ENCODE results near the gene HMBS.
"Not testable (repeated sequence)": the region's sequence is repeated elsewhere in the genome, so short reads cannot be mapped to it uniquely, and the experiment has no call there.

The HMBS gene

DNA sequence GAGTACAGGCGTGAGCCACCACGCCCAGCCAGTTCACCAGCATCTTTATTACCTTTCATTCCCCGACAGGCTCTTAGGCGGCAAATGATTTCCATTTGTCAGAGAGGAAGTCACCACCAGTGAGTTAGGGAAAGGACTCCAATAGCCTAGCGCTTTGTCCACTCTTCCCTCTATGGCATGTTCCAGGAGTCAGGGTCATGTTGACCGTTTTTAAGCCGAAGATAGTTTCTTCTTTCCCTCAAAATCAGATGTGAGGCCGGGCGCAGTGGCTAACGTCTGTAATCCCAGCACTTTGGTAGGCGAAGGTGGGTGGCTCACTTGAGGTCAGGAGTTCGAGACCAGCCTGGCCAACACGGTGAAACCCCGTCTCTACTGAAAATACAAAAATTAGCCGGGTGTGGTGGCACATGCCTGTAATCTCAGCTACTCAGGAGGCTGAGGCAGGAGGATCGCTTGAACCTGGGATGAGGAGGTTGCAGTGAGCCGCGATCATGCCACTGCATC, 18.5 kb downstream of the HMBS start:
- DNase-seq: not testable (repeated sequence)

DNA sequence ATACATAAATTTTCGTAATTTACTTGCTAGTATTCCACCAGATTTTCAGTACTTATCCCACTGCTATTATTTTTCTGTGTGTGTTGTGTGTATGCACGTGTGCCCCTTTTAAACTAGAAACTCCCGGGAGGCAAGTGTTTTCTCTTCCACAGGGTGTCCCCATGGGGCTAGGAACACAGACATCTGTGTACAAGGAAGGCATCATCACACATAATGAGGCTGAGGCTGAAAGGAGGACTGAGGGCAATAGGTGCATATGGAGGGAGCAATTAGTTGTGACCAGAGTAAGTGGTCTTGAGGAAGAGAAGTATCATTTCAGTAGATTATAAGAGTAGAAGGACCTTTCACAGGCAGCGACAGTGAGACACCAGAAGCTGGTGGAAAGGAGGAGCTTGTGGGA, 19.1 kb downstream of the HMBS start:
- DNase-seq: no peak

DNA sequence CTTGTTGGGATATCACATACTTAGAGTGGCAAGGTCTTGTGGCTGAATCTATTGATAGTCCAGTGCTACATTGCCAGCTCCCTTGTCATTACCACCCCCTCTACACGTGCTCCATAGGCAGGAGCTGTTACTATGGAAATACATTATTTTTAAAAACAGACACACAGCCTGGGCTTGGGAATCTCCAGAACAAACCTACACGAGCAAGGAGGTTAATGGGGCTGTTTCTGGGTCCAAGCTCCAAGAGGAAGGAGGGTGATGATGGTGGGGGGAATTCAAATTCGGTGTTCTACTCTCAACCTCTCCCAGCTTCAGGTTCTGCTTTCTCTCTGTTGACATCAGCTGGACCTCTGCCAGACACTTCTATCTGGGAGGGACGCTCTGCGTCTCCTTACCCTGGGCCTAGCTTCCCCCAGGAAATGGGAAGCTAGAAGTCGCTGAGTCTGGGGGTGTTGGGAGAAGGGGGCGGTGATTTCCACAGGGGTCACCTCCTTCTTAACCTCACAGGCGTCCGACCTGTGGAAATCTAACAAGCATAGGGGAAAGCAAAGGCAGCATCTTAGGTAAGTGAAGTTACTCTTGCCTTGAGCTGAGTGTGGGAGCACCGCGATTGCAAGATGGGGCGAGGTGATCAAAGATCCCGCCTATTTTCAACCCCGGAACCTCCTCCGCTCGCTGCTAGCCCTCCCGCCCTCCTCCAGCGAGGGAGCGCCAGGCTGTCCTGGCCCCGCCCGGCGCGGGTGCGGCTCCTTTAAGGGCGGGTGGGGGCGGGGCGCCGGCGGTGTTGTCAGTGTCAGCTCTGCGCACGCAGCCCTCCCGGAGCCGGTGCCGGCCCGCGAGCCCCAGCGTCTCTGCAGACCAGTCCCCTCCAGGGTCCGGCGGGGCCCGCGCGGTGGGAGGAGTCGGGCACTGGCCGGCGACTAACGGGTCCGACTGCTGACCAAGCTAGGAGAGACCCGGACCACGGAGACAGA, 22.2 kb downstream of the HMBS start, which contains the start of gene C2CD2L:
C2CD2L (plus strand) TSS at position 781 of the 974 bp plus-strand sequence. CDS start 398 bp downstream, outside the sequence.
- DNase-seq: peak; percentile 97

DNA sequence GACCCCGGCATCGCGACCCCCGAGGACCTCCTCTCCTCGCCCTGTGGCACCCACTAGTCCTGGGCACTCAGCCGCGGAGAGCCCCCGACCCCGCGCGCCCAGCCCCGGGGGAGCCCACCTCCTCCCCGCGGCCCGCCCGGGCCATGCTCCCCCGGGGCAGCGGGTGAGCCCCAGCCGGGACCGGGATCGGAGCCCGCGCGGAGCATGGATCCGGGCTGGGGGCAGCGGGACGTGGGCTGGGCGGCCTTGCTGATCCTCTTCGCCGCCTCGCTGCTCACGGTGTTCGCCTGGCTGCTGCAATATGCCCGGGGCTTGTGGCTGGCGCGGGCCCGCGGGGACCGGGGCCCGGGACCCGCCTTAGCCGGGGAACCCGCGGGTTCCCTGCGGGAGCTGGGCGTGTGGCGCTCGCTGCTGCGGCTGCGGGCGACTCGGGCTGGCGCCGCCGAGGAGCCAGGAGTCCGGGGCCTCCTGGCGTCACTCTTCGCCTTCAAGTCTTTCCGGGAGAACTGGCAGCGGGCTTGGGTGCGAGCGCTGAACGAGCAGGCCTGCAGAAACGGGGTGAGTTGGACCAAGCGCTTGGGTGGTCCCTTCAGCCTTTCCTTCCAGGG, 23.0 kb downstream of the HMBS start:
- peak; percentile 51 for DNase-seq

DNA sequence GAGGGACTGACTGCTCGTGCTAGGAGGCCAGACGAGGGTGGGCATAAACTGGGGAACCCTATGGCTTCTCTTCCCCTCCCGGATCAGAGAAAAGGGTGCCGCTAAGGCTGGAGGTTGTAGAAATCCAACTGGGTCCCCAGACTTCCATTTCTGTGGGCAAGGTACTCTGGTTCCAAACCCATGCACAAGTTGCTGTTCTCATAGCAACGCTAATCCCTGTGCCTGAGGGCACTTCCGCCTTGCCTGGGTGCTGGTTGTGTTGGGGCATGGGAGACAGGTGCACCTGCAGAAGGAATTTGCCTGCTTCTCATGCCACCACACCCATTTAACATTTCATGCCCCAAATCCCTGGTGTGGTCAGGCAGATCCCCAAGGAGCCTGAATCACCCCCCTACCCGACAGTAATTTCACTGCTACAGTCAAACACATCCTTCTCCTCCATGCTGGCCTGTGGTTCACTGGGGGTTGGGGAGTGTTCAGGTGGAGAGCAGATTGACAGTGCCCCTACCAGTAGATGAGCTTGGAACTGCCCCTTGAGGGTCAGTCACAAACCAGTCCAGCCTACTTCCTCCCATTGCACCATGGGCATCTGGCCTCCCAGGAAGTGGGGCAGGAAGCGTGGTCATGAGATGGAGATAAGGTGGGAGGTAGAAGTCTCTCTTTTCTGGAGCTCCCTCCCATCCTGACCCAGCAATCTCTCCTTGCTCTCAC, 23.6 kb downstream of the HMBS start:
- peak; percentile 72 for DNase-seq

DNA sequence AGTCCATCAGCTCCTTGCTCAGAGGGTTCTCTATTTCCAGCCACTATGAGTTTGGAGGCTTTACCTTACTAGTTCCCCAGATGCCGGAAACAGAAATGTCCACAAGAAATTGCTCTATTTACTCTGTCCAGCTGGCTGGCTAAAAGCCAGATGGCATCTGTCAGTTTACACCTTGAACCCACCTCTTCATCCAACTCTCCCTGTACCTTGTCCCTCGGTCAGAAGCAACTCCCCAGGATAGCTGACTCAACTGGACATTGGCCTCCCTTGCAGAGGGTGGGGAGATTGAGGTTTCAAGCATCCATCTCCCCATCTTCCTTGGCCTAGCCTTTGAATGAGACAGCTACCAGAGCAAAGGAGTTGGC, 24.2 kb downstream of the HMBS start:
- DNase-seq: no peak

DNA sequence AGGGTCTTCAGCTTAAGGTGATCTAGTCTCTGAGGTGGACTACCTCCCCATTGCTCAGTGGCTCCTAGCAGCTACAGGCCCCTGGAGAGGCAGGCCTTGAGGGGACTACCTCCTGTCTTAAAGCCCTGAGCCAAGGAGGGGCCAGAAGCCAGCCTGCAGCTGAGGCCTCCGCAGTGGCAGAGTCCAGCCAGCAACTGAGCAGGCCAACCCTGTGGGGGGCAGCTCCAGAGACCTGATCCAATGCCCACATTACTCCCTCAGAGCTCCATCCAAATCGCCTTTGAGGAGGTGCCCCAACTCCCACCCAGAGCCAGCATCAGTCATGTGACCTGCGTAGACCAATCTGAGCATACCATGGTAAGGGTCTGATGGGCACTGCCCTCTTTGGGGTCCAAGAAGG, 25.2 kb downstream of the HMBS start:
- no peak for DNase-seq

DNA sequence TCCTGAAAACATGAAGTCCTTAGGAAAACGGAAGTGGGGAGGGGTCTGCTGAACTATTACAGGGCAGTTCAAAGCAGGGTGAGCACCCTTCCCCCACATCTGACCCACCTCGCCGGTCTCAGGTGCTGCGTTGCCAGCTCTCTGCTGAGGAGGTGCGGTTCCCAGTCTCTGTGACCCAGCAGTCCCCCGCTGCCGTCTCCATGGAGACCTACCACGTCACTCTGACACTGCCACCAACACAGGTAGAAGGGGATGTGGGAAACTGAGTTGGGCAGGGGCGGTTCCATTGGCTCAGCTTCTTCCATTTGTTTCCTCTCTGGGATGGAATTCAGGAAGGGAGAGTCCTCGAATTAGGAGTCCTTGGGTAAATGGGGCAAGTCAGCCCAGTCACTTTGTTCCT, 25.8 kb downstream of the HMBS start:
- DNase-seq: no peak

DNA sequence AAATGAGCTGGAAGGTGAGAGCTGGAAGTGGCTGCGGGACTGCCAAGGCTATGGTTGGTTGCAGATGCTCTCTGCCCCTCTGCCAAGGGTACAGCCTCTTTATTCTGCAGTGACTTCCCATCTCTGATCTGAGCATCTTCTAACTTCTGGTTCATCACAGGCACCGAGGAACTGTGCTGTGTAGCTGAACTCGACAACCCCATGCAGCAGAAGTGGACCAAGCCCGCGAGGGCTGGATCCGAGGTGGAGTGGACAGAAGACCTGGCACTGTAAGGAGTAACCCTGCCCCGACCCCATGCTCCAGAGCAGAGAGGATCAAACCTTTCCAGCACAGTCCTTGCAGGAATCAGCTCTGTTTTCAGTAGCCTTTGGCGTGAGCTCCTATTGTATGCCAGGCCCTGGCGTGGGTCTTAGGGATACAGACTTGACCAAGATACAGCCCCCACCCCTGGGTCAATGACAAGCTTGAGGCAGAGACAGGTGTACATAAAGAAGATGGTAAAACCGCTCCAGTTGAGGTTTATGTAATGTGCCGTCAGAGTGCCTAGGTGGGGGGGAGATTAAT, 26.8 kb downstream of the HMBS start:
- DNase-seq: no peak

DNA sequence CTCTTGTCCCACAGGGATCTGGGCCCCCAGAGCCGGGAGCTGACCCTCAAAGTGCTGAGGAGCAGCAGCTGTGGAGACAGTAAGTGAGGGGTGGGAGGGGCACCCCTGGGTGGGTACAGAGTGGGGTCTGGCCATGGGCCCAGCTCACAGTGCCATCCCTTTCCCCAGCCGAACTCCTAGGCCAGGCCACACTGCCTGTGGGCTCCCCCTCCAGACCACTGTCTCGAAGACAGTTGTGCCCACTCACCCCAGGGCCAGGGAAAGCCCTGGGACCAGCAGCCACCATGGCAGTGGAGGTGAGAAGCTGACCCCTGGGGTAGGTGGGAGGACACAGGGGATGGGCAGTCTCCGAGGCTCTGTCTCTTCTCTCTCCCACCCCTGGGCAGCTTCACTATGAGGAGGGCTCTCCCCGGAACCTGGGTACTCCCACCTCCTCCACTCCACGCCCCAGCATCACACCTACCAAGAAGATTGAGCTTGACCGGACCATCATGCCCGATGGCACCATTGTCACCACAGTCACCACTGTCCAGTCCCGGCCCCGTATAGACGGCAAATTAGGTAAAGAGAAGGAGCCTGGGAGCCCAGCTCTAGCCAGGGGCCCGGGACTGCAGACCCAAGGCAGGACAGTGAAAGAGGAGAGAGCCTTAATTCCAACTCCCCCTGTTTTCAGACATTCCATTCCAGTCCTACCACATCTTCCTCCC, 27.8 kb downstream of the HMBS start:
- no peak for DNase-seq

DNA sequence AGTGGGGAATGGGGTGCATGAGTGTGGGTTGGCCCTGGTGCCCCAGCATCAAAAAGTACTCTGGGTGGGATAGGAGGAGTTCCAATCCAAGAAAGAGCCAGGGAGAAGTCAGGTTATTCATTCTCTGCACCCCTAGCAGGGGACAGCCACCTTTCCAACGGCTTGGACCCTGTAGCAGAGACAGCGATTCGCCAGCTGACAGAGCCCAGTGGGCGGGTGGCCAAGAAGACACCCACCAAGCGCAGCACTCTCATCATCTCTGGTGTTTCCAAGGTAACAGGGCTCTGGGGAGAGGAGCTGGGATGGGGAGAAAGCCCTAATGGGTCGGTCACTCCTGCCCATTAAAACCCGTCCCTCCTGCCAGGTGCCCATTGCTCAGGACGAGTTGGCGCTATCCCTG, 29.0 kb downstream of the HMBS start:
- no peak for DNase-seq

DNA sequence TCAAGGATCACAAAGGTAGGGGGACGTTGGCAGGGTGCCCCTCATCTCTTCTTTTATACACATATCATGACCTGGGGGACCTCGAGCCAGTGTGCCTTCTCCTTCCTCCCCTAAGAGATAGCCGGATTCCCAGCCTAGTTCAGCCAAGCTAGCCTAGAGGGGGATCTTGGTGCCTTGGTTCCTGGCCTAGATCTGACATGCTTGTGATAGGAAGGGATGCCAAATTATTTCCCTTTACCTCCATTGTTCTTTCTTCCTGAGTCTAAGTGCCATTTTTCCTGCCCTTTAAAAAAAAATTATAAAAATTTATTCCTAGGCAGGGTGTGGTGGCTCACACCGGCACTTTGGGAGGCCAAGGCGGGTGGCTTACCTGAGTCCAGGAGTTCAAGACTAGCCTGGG, 29.7 kb downstream of the HMBS start:
- DNase-seq: no peak

DNA sequence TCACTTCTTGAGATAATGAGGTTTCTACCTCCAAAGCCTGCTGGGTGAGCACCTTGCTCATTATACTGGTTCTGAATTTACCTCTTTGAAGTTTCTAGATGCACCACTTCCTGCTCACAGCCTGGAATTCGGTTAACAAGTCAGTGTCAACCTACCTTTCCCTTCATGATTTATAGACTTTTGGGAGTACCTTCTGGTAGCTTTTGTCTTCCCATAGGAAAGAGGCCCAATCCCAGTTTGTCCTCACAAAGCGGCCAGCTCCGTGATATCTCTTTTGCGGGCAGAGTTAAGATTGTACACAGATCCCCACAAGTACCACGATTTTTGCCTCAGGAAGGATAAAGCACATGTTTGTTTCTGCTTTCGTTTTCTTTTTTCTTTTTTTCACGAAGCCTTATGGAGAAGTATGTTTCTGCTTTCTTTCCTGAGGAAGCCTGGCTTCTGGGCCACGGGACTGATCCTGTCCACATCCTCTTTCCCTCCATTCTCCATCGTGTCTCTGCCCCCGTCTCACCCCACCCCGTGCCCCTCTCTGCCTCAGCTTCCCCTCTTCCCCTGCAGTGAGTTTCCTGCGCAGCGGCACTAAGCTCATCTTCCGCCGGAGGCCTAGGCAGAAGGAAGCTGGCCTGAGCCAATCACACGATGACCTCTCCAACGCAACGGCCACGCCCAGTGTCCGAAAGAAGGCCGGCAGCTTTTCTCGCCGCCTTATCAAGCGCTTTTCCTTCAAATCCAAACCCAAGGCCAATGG, 31.0 kb downstream of the HMBS start:
- DNase-seq: no peak

DNA sequence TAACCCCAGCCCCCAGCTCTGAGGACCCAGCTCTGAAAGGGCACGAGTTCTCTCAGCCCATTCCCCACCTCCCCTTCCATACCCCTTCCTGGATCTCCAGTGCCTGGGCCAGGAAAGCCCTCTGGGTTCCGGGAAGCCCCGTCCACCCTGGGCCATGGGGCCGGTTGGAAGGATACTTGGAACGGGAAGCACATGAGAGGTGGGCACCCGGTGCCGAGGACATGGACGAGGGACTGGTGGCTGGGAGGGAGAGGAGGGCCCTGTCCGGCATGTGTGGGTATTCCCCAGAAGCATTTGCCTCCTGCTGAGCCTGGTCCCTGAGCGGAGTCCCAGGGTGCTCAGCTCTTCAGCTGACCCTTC, 31.5 kb downstream of the HMBS start:
- DNase-seq: no peak

DNA sequence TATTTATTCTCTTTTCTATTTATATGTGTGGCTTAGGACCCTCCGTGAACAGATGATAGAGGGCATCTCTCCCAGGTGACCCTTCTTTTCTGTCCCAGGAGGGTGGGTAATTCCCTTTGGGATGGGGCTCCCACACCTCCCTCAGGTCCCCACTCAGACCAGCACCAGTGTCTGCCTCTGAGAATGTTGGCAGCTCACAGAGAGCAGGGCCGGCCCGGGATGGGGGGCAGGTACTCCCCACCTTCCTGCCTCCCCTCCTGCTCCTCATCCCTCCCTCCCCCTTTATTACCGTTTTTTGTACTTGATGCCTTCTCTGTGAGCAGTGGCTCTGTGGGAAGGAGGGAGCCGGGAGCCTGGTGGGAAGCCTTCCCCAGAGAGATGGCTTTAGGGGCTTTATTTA, 31.9 kb downstream of the HMBS start:
- no peak for DNase-seq

DNA sequence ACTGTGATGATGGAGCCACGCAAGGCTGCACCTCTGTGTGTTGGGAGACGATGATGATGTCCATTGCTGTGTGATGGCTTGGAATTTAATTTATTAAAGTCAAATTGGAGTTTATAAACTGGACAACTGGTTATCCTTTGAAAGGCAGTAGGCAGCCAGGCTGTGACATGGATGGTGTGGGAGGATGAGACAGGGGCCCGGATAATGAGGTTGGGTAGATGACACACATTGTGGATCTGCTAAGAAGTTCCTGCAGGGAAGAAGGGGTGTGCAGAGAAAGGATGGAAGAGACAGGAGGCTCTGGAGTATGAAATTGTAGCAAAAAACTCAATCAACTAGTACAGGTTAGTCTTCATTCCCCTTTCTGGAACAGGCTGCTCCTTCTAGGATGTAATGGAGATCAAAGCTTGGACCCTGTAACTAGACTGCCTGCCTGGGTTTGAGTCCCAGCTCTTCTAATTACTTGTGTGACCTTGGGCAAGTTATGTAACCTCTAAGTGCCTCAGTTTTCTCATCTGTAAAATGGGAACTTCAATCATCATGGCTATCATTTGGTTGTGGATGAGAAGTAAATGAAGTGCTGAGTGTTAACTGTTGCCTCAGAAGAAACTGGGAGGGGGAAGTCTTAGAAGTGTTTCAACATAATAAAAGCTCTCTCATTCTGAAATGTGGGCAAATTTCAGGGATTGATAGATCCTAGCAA, 32.5 kb downstream of the HMBS start:
- no peak for DNase-seq

DNA sequence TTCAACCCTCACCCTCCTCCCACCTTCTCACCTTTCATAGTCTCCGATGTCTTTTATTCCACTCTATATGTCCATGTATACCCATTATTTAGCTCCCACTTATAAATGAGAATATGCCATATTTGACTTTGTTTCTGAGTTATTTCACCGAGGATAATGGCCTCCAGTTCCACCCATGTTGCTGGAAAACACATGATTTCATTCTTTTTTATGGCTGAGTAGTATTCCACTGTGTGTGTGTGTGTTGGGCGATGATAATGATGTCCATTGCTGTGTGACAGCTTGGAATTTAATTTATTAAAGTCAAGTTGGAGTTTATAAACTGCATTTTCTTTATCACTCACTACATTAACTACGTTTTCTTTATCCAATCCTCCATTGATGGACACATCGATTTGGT, 33.5 kb downstream of the HMBS start:
- DNase-seq: no peak

DNA sequence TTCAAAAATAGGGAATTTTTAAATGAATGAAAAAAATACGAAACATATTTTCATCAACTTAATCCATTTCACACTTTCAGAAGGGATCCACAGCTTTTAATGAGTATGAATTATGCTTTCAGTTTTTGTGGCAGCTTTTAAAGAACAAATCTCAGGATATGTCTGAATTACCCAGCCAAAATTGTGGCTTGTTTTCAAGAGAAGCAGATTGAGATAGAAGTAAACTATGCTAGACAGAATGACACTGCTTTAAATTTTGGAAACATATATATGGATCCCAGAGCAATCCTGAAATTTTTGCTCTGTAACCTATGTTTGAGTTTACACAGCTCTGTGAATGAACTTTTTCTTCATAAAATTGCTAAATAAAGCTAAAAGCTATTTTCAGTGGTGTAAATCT, 34.3 kb downstream of the HMBS start:
- DNase-seq: no peak

DNA sequence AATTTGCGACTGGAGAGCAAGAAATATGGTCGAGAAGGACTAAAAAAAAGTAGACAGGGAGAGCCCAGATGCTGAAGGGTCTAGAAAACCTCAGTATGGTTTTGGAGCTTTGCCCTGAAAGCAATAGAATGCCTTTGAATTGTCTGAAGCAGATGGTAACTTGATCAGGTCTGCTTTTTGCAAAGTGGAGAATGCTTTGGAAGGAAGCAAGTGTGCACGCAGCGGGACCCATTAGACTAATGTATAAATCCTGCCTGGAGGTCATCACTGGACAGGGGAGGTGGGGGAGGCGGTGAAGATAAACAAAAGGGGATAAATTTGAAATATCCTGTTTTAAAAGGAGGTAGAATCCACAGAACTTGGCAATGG, 35.9 kb downstream of the HMBS start:
- no peak for DNase-seq

DNA sequence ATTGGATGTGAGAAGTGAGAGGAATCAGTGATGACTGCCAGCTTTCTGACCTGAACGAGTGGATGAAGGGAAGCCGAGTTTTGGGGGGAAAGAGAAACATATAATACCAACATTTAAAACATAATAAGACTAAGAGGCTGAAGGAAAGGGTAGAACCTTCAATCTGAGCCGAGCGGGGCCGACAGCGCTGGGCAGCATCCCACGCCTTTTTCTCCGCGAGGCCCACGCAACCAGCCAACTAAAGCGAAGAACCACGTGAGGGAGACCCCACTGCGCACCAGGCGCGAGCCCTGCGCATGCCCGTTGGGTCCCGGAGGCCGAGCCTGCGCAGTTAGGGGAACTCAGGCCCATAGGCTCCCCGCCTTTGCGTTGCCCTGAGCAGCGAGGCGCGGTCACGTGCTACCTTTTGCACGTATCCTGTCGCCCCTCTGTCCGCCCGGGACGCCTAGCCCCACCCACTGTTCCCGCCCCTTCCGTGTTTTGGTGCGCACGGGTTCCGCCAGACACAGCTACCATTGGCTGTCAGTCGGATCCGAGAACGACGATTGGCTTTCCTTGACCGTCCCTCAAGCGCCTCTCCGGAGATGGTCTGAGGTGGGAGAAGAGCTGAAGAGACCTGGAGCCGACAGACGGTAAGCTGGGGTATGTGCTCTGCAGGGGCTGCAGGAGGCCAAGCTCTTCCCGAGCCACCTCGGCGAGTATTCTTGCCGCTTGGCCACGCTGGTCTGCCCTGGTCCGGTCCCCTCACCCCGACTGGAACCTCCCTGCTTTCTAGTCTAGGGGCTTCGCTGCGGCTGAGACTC, 36.5 kb downstream of the HMBS start, which contains the start of gene HINFP:
HINFP (plus strand) TSS at position 573 of the 803 bp plus-strand sequence. CDS start 5,365 bp downstream, outside the sequence.
- DNase-seq: peak; percentile 97

All from 8988T (cell line).